HepG2 (cell line): ENCODE measurements around the gene CNOT1. TPM values are rescaled to one million over a fixed set of nuclear protein-coding genes. Genes with fewer than 3 reads are reported as not detected.
A peak's percentile ranks its signal among the peaks of the same experiment; 100 is the strongest.

Experiments
- ADNP ChIP-seq: sonication (generic); formaldehyde crosslinking; IDR thresholded peaks from 2 replicates; pipeline ENCODE4 v1.4.0; 2020; ENCODE audit warnings: missing genetic modification reagents
- ASH2L ChIP-seq: fragments of 300-600, 200-600 bp; sonication (generic); IDR thresholded peaks from 2 replicates; pipeline ENCODE4 v1.7.0; 2017; ENCODE audit warnings: low read depth, mild to moderate bottlenecking, moderate library complexity, mixed read lengths, low read length; ENCODE audit not compliant: insufficient read length
- BRF2 ChIP-seq: sonication (generic); formaldehyde crosslinking; IDR thresholded peaks from 2 replicates; pipeline ENCODE4 v1.8.1; 2022; ENCODE audit warnings: mild to moderate bottlenecking, missing genetic modification reagents
- FOXO1 ChIP-seq: sonication (generic); formaldehyde crosslinking; IDR thresholded peaks from 2 replicates; pipeline ENCODE4 v1.4.0; 2020; ENCODE audit warnings: missing genetic modification reagents
- GABPB1 ChIP-seq: IDR thresholded peaks from 2 replicates; pipeline ENCODE4 v1.6.1; 2016; ENCODE audit warnings: mild to moderate bottlenecking, missing genetic modification reagents, moderate library complexity, missing compliant biosample characterization
- HMG20A ChIP-seq: IDR thresholded peaks from 2 replicates; pipeline ENCODE4 v1.6.1; 2016; ENCODE audit warnings: borderline replicate concordance
- KLF11 ChIP-seq: IDR thresholded peaks from 2 replicates; pipeline ENCODE4 v1.6.1; 2016; ENCODE audit warnings: missing compliant biosample characterization
- NCOR1 ChIP-seq: fragments of 200-600 bp; sonication (generic); IDR thresholded peaks from 2 replicates; pipeline ENCODE4 v1.7.0; 2017; ENCODE audit warnings: antibody characterized with exemption, low read length, borderline replicate concordance
- NFYC ChIP-seq: IDR thresholded peaks from 2 replicates; pipeline ENCODE4 v1.6.1; 2016; ENCODE audit warnings: missing genetic modification reagents, missing compliant biosample characterization
- PBX3 ChIP-seq: sonication (generic); formaldehyde crosslinking; IDR thresholded peaks from 2 replicates; pipeline ENCODE4 v1.8.1; 2023; ENCODE audit warnings: missing genetic modification reagents, inconsistent platforms, borderline replicate concordance
- PTBP1 ChIP-seq: fragments of 200-400 bp; formaldehyde crosslinking; IDR thresholded peaks from 2 replicates; pipeline ENCODE4 v1.6.1; 2018; ENCODE audit warnings: low read length, low read depth; ENCODE audit not compliant: poor library complexity, severe bottlenecking
- SP4 ChIP-seq: sonication (generic); formaldehyde crosslinking; IDR thresholded peaks from 2 replicates; pipeline ENCODE4 v1.8.1; 2023; ENCODE audit warnings: mild to moderate bottlenecking, missing genetic modification reagents
- TARDBP ChIP-seq: sonication (generic); formaldehyde crosslinking; IDR thresholded peaks from 2 replicates; pipeline ENCODE4 v1.8.0; 2022; ENCODE audit warnings: mild to moderate bottlenecking, missing genetic modification reagents
- ZGPAT ChIP-seq: IDR thresholded peaks from 2 replicates; pipeline ENCODE4 v1.6.1; 2016; ENCODE audit warnings: mild to moderate bottlenecking
- ZNF101 ChIP-seq: sonication (generic); formaldehyde crosslinking; IDR thresholded peaks from 2 replicates; pipeline ENCODE4 v1.4.0; 2020; ENCODE audit warnings: mild to moderate bottlenecking, low read depth, missing genetic modification reagents, borderline replicate concordance
- ZNF224 ChIP-seq: sonication (generic); formaldehyde crosslinking; IDR thresholded peaks from 2 replicates; pipeline ENCODE4 v1.5.0; 2020; ENCODE audit warnings: mild to moderate bottlenecking, missing genetic modification reagents
- ZNF362 ChIP-seq: sonication (generic); formaldehyde crosslinking; IDR thresholded peaks from 2 replicates; pipeline ENCODE4 v1.4.0; 2020; ENCODE audit warnings: missing genetic modification reagents, mild to moderate bottlenecking, borderline replicate concordance
- ZNF530 ChIP-seq: sonication (generic); formaldehyde crosslinking; IDR thresholded peaks from 2 replicates; pipeline ENCODE4 v1.5.0; 2020; ENCODE audit warnings: low read depth, mild to moderate bottlenecking, missing genetic modification reagents
- ZNF574 ChIP-seq: sonication (generic); formaldehyde crosslinking; IDR thresholded peaks from 2 replicates; pipeline ENCODE4 v1.4.0; 2020; ENCODE audit warnings: missing genetic modification reagents
- ZNF598 ChIP-seq: sonication (generic); formaldehyde crosslinking; IDR thresholded peaks from 2 replicates; pipeline ENCODE4 v1.5.1; 2020; ENCODE audit warnings: mild to moderate bottlenecking, missing genetic modification reagents, borderline replicate concordance
- ZNF747 ChIP-seq: sonication (generic); formaldehyde crosslinking; IDR thresholded peaks from 2 replicates; pipeline ENCODE4 v1.8.1; 2023; ENCODE audit warnings: missing genetic modification reagents, mild to moderate bottlenecking, borderline replicate concordance
- polyA plus RNA-seq, 8 experiments: library from polyadenylated mRNA; depleted of rRNA in 3 of 8; stranded (reverse) in 7 of 8; unstranded in 1 of 8; fragments of >200 nt; fragmentation: Illumina TruSeq in 4 of 8; extraction: Trizol in 4 of 8; gene quantifications; 2 replicates each; pipeline versions ENCODE4 v1.2.1 to v1.2.3, GENCODE V29; 2011 to 2016; ENCODE audit warnings: low read depth in 4 of 8, missing spikeins in 1 of 8, mixed read lengths in 1 of 8; ENCODE audit not compliant: insufficient read depth in 1 of 8
- total RNA-seq, 5 experiments: library from RNA; depleted of rRNA; stranded (reverse); fragments of >200 nt; fragmentation: Illumina TruSeq; extraction: Trizol; gene quantifications; 2 replicates each; pipeline ENCODE4 v1.2.3, GENCODE V29; 2016; ENCODE audit warnings: low read depth in 1 of 5

The CNOT1 gene
- total and polyA plus RNA-seq, 2 of the 13 experiments (the other 11 are each of a cell fraction or from before 2014, with no cell fraction given), result 188 to 232 TPM

GRCh38 chr16:58629733-58630640, at the start of gene CNOT1 (continued):
- peak; percentile 46 for TF ChIP-seq BRF2 (CRISPR knock-in tag)
- peak; percentile 86 for TF ChIP-seq ZNF598
- TF ChIP-seq PBX3 (CRISPR knock-in tag), result peak; percentile 39; the same call in 1 of the 2 replicates
- TF ChIP-seq ZNF747 (CRISPR knock-in tag), result peak; percentile 86; the same call in 1 of the 2 replicates
- TF ChIP-seq GABPB1, result peak; percentile 78
- peak; percentile 81; the same call in 1 of the 2 replicates for TF ChIP-seq TARDBP (CRISPR knock-in tag)
- TF ChIP-seq ZNF224 (CRISPR knock-in tag), result peak; percentile 81; the same call in 1 of the 2 replicates
- TF ChIP-seq ZNF101 (CRISPR knock-in tag), result peak; percentile 72; the same call in 1 of the 2 replicates
- no peak for TF ChIP-seq ADNP (CRISPR knock-in tag)
- TF ChIP-seq ZNF362 (CRISPR knock-in tag), result peak; percentile 8; the same call in 1 of the 2 replicates
- no peak for TF ChIP-seq PTBP1
- TF ChIP-seq ASH2L, result peak; percentile 89
- peak; percentile 77 for TF ChIP-seq ZGPAT (CRISPR knock-in tag)
- peak; percentile 94 for TF ChIP-seq ZNF574 (CRISPR knock-in tag)
- peak; percentile 99 for TF ChIP-seq NFYC
- TF ChIP-seq FOXO1 (CRISPR knock-in tag), result 0 out of 2 replicates have a peak, but pooled peaks have one; percentile 56
- peak; percentile 85 for TF ChIP-seq SP4
- TF ChIP-seq HMG20A, result no peak
- peak; percentile 74; the same call in 1 of the 2 replicates for TF ChIP-seq NCOR1
- no peak for TF ChIP-seq ZNF530 (CRISPR knock-in tag)
- TF ChIP-seq KLF11 (CRISPR knock-in tag), result peak; percentile 85; the same call in 1 of the 2 replicates
